Small intestine (tissue), 7 donors: ENCODE results near the gene METAP1D. TPM values are rescaled to one million over a fixed set of nuclear protein-coding genes. Genes with fewer than 3 reads are reported as not detected.

Experiments
- DNase-seq, 2 donors: peaks; one replicate each; pipeline versions ENCODE4 v3.0.0 to v3.0.0-alpha.2; 2013
- FAIRE-seq: peaks from 2 replicates; lab custom pipeline; 2012; peaks lifted over from hg19 to GRCh38; lab: Jason Lieb, UNC
- H3K27ac ChIP-seq, 3 donors: one replicate each; pipeline ENCODE4 v1.5.1; 2013; ENCODE audit warnings: low read length in 2 of 3, mild to moderate bottlenecking in 2 of 3, control low read depth in 1 of 3, inconsistent platforms in 1 of 3, low read depth in 1 of 3, moderate library complexity in 1 of 3
- H3K27me3 ChIP-seq, 3 donors: one replicate each; pipeline ENCODE4 v1.6.1; 2013; ENCODE audit warnings: low read length in 3 of 3, inconsistent platforms in 1 of 3; ENCODE audit not compliant: control insufficient read depth in 3 of 3, insufficient read depth in 3 of 3
- H3K36me3 ChIP-seq, 3 donors: one replicate each; pipeline ENCODE4 v1.6.1; 2013; ENCODE audit warnings: low read length in 3 of 3, inconsistent platforms in 1 of 3, low read depth in 1 of 3, mild to moderate bottlenecking in 1 of 3, moderate library complexity in 1 of 3; ENCODE audit not compliant: control insufficient read depth in 3 of 3, insufficient read depth in 2 of 3
- H3K4me1 ChIP-seq, 3 donors: one replicate each; pipeline ENCODE4 v1.6.1; 2013; ENCODE audit warnings: low read length in 2 of 3, inconsistent platforms in 1 of 3, low read depth in 1 of 3, mild to moderate bottlenecking in 1 of 3, moderate library complexity in 1 of 3; ENCODE audit not compliant: control insufficient read depth in 3 of 3, insufficient read depth in 2 of 3
- H3K4me3 ChIP-seq, 3 donors: one replicate each; pipeline ENCODE4 v1.5.1; 2013; ENCODE audit warnings: low read length in 3 of 3, control low read depth in 1 of 3, inconsistent platforms in 1 of 3, low read depth in 1 of 3, mild to moderate bottlenecking in 1 of 3, moderate library complexity in 1 of 3
- H3K9me3 ChIP-seq, 2 donors: one replicate each; pipeline ENCODE4 v1.6.1; 2013; ENCODE audit warnings: low read depth in 1 of 2, low read length in 1 of 2; ENCODE audit not compliant: control insufficient read depth in 2 of 2, insufficient read depth in 1 of 2
- WGBS, 3 donors: extraction: QIAGEN DNeasy Blood & Tissue Kit; methylation state at CpG; one replicate each; pipeline ENCODE4 v1.1.7; 2013; 5-methylcytosine and 5-hydroxymethylcytosine counted together
- polyA plus RNA-seq, 4 donors: library from polyadenylated mRNA; stranded (reverse) in 3 of 4; unstranded in 1 of 4; fragments of 200-250 nt in 3 of 4; fragments of 120-200 nt in 1 of 4; gene quantifications; one replicate each; pipeline versions ENCODE4 v1.2.1 to v1.2.3, GENCODE V29; 2013
- donor health status: healthy with polysubstance abuse.
- donor health status: control.
- donor health status: control.
- donor health status: Bipolar disorder and iron deficiency.
- donor health status: healthy.

Gene METAP1D
- polyA plus RNA-seq, 4 donors: 0.45 to 8.4 (median 3.0) TPM

DNA sequence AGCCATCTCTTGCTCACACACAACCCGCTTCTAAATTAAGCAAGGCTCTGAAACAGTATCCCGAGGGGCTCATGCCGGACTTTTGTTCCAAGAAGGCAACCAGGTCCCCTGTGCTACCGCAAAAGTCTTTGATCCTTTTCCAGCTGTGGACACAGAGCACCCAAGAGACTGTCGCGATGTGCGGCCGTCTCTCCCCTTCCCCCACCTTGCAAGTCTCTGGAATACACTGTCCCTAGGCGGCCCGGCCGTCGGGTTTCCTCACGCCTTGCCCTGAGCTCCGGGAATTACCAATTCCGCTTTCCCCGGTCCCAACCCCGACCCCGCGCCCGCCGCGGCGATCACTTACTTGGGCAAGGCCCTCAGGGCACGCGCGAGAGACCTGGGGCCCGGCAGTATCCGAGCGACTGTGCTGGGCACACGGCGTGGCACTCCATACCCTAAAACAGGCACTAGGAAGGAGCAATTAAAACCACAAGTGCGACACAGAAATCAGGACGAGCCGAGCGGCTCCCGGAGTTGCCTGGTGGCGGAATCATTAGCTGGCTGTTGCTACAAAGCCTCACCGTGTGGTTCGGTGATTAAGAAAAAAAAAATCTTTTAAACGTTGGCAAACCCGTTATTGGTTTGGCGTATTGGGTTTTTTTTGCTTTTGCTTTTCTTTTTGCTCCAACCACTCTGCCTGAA is 83.3 kb downstream of the METAP1D start:
- no peak overlapping the region for H3K4me3 ChIP-seq
- H3K4me1 ChIP-seq: peaks cover 5 to 15% (median 9%) of the 10 kb centered on the region in 3 donors
- peaks cover 14 to 100% (median 79%) of the 10 kb centered on the region in 3 donors for H3K27me3 ChIP-seq
- H3K36me3 ChIP-seq: no peaks in the 10 kb centered on the region
- peak in 1 of 2 donors; percentile 39 for DNase-seq
- no peak overlapping the region for H3K27ac ChIP-seq
- FAIRE-seq: no peak
- WGBS, 3 donors: 6 to 8% (median 7%) methylated on average over 42 of the region's 42 CpGs
- peaks cover 0 to 3% of the 10 kb centered on the region in 2 donors for H3K9me3 ChIP-seq

DNA sequence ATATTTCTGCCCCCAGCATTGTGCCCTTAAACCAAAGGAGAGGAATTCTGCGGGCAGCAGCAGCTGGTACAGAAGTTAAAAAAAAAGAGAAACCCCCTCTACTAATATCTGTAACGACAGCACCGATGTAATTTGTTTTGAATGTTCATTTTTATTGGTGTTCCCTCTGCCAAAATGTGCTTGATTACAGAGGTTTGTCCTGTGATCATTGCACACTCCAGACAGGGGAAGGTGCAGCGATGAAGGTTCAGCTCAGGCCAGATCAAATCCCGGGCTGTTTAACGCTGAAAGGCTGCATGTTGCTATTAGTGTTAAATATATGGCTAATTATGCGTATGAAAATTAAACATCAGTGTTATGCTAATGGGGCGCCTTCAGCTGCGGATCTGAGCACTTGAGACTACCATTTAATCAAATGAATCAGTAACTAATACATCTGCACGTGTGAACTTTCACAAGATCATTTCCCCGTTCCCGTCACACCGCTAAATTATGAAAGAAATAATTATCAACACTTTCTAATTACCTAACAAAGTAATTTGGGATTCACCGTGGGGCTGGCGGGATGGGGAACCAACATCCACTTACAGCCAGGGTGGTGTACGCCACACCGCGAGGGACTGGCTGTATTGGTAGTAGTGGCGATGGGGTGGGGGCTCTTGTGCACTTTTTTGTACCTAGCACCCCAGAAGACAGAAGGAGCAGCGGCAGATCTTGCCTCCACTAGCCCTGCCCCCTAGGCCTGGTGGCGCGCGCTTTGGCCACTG is 84.1 kb downstream of the METAP1D start:
- peak overlapping the region in 1 of 3 donors; percentile 37 for H3K4me3 ChIP-seq
- no peak for FAIRE-seq

DNA sequence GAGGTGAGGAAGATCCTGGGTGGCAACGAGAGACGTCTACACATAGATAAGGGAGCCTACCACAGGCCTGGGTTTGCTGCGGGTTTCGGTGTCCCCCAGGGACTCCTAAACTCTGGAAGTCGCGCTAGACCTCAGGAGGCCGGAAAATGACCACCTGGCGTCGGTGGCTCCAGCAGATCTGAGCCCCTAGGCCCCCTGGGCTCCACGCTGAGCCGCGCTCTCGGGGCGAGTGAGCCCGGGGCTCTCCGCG is 84.6 kb downstream of the METAP1D start:
- Histone ChIP-seq H3K27me3 (peaks cover 14 to 100% (median 84%) of the 10 kb centered on the region in 3 donors), H3K4me3 (peak overlapping the region in 2 of 3 donors; percentile 37 to 50), H3K9me3 (peaks cover 0 to 3% of the 10 kb centered on the region in 2 donors), H3K36me3 (no peaks in the 10 kb centered on the region), H3K4me1 (peaks cover 5 to 15% (median 9%) of the 10 kb centered on the region in 3 donors), H3K27ac (no peak overlapping the region)
- FAIRE-seq (no peak), DNase-seq (no peak)
- 4 to 7% (median 4%) methylated on average over 12 to 17 of the region's 17 CpGs for WGBS, 3 donors

More for the DNA sequence above, 84.1 kb downstream of the METAP1D start:
- WGBS, 3 donors: 7 to 11% (median 10%) methylated on average over 23 of the region's 23 CpGs
- peaks cover 14 to 100% (median 85%) of the 10 kb centered on the region in 3 donors for H3K27me3 ChIP-seq
- no peaks in the 10 kb centered on the region for H3K36me3 ChIP-seq
- H3K9me3 ChIP-seq: peaks cover 0 to 3% of the 10 kb centered on the region in 2 donors
- peaks cover 5 to 15% (median 9%) of the 10 kb centered on the region in 3 donors for H3K4me1 ChIP-seq
- DNase-seq: peak in 1 of 2 donors; percentile 23
- H3K27ac ChIP-seq: no peak overlapping the region

DNA sequence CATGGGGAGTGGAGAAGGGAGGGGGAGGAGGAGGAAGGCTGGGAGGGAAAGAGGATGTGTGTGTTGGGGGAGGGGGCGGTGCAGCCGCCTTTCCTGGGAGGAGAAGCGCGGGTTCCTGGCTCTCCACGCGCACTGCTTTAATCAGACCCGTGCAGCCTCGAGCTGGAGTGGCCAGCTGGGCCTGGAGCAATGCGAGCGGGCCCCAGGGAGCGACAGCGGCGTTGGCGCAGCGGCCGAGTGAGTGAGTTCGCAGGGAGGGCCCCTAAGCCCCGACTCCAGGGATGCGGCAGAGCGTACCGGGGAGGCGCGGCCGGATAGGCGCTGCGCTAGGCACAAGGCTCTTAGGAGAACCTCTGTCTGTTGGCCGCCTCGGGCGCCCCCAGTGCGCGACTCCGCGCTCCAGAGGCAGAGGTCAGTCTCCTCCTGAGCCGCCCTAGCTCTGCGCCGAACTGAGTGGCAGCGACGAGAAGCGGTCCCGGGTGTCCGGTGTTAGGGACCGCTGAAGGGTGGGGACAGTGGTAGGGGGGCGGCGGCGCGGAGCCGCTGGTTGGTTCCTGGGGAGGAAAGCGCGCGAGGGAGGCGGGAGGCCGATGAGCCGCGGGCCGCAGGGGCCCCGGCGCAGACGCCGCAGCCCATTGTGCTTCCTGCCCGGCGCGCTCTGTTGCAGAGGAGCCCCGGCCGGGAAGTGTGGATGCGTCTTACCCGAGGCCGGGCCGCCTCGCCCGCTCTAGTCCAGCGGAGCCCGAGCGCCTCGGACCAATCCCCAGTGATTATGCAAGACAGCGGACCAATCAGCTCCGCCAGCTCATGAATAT is 85.1 kb downstream of the METAP1D start:
- Histone ChIP-seq H3K9me3 (peaks cover 0 to 3% of the 10 kb centered on the region in 2 donors), H3K4me3 (peak overlapping the region in 2 of 3 donors; percentile 37 to 50), H3K4me1 (peaks cover 5 to 15% (median 9%) of the 10 kb centered on the region in 3 donors), H3K27ac (peak overlapping the region in 1 of 3 donors; percentile 40), H3K36me3 (no peaks in the 10 kb centered on the region), H3K27me3 (peaks cover 14 to 100% (median 86%) of the 10 kb centered on the region in 3 donors)
- WGBS, 3 donors: 1% methylated on average over 68 to 76 of the region's 76 CpGs
- DNase-seq (peak; percentile 68 to 71), FAIRE-seq (no peak)

DNA sequence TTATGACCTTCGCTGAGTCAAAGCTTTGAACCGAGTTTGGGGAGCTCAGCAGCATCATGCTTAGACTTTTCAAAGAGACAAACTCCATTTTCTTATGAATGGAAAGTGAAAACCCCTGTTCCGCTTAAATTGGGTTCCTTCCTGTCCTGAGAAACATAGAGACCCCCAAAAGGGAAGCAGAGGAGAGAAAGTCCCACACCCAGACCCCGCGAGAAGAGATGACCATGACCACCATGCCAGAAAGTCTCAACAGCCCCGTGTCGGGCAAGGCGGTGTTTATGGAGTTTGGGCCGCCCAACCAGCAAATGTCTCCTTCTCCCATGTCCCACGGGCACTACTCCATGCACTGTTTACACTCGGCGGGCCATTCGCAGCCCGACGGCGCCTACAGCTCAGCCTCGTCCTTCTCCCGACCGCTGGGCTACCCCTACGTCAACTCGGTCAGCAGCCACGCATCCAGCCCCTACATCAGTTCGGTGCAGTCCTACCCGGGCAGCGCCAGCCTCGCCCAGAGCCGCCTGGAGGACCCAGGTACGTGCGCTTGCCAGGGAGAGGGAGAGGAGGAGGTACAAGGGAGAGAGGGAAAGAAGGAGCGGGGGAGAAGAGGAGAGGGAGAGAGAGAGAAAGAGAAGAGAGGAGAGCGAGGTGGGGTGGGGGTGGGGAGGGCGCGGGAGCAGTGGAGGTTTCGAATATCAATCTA is 85.9 kb downstream of the METAP1D start, which contains the start of gene DLX1:
DLX1 (plus strand) TSS at position 48 of the 700 bp plus-strand sequence; CDS start at position 219, 171 bp downstream.
- Histone ChIP-seq H3K4me3 (peak within 1 kb of the TSS in 2 of 3 donors; percentile 37 to 50), H3K36me3 (no peaks in the 10 kb centered on the region), H3K9me3 (peaks cover 0 to 3% of the 10 kb centered on the region in 2 donors), H3K4me1 (peaks cover 5 to 15% (median 9%) of the 10 kb centered on the region in 3 donors), H3K27me3 (peaks cover 21 to 100% (median 86%) of the 10 kb centered on the region in 3 donors), H3K27ac (peak within 1 kb of the TSS in 1 of 3 donors; percentile 40)
- FAIRE-seq (no peak), DNase-seq (no peak)
- 4 to 8% (median 6%) methylated on average over 34 of the region's 34 CpGs for WGBS, 3 donors

DNA sequence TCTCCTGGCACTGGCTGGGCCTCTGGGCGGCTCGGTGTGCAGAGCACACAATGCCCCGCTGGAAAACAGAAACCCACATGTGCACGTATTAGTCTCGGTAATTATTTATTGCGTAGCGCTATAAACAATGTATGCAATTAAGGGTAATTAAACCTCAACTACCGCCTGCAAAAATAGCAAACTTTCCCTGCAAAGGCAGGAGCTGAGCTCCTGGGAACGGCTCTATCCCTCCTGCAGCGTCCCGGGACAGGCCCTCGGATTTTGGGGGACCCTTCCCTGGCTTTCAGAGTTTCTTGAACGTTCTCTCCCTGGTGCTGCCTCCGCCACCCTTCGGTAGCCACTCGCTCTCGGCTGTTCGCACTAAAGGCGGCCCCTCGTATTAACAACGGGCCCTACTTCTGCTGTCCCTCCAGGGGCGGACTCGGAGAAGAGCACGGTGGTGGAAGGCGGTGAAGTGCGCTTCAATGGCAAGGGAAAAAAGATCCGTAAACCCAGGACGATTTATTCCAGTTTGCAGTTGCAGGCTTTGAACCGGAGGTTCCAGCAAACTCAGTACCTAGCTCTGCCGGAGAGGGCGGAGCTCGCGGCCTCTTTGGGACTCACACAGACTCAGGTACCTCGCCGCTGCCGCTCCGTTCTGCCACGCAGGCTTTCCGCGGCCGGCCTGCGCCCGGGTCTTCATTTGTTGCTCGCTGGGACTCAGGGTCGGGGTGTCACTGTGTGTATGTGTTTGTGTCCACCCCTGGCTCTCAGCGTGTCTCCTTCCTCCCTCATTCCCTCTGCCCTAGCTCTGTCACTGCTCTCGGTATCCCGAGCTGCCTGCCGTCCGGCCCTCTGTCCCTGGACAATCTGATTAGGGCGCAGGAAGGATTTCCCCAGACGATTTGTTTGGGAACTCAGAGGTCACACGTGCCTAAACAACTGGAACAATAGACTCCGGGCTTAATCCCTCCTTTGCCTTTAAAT is 86.8 kb downstream of the METAP1D start:
- Histone ChIP-seq H3K4me3 (peak overlapping the region in 2 of 3 donors; percentile 13 to 50), H3K9me3 (peaks cover 0 to 3% of the 10 kb centered on the region in 2 donors), H3K27ac (no peak overlapping the region), H3K27me3 (peaks cover 22 to 97% (median 82%) of the 10 kb centered on the region in 3 donors), H3K4me1 (peaks cover 5 to 13% (median 9%) of the 10 kb centered on the region in 3 donors), H3K36me3 (no peaks in the 10 kb centered on the region)
- WGBS, 3 donors: 3 to 6% (median 4%) methylated on average over 54 of the region's 54 CpGs
- FAIRE-seq (no peak), DNase-seq (peak; percentile 51 to 68)

DNA sequence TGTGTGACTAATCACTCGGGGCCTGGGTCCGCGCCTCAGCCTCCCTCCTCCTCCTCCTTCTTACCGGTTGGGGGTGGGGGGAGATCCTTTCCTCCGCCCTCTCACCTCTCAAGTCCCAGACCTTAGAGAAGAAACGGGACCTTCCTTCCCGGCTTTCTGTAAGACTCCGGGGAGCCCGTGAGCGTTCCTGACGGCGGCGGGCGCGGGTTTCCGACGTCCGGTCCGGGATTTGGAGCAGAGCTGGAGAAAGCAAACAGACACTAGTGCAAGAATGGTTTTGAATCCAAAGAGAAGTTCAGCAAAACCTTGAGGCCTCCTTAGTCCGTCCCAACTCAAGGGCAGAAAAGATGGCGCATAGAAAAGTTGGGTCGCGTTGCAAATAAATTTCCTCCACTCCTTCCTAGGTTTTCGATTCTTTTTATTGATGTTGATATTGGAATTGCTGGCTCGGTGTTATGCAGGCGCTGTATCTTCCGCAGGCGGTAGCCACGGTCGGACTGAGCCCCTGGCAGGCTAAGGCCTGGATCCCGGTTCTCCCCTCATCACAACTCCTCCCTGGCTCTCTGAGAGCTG is 87.5 kb downstream of the METAP1D start:
- FAIRE-seq: no peak
- Histone ChIP-seq H3K27me3 (peaks cover 22 to 97% (median 81%) of the 10 kb centered on the region in 3 donors), H3K9me3 (peaks cover 0 to 3% of the 10 kb centered on the region in 2 donors), H3K4me1 (peaks cover 5 to 13% (median 9%) of the 10 kb centered on the region in 3 donors), H3K4me3 (peak overlapping the region in 1 of 3 donors; percentile 13), H3K27ac (no peak overlapping the region), H3K36me3 (no peaks in the 10 kb centered on the region)
- peak in 1 of 2 donors; percentile 28 for DNase-seq
- WGBS, 3 donors: 6 to 11% (median 7%) methylated on average over 31 of the region's 31 CpGs
